GM19395 (cell line): ENCODE measurements around the gene KNG1.

Experiments
- ATAC-seq: cut with Tn5 transposase; IDR thresholded peaks from one replicate; pipeline ENCODE4 v1.9.1; 2021; ENCODE audit warnings: mild to moderate bottlenecking, moderate library complexity; ENCODE audit not compliant: unreplicated experiment

Gene KNG1

GRCh38 chr3:186772281-186772694 lies 55.1 kb downstream of the KNG1 start:
- ATAC-seq: peak; percentile 44

- peak; percentile 93 for ATAC-seq
Observed at GRCh38 chr3:186772701-186773417, 55.7 kb downstream of the KNG1 start.

- ATAC-seq: no peak
Observed at GRCh38 chr3:186775999-186776398, 58.8 kb downstream of the KNG1 start.

- no peak for ATAC-seq
Observed at GRCh38 chr3:186779204-186779603, 62.0 kb downstream of the KNG1 start.

GRCh38 chr3:186782542-186783057 lies 65.4 kb downstream of the KNG1 start:
- ATAC-seq: no peak

GRCh38 chr3:186783058-186783730 lies 66.0 kb downstream of the KNG1 start, which contains the start of gene EIF4A2:
Gene EIF4A2 (plus strand): TSS chr3:186783577. CDS start chr3:186783611, 34 bp downstream.
- ATAC-seq: peak; percentile 59

GRCh38 chr3:186783731-186784515 lies 66.8 kb downstream of the KNG1 start:
- peak; percentile 63 for ATAC-seq

GRCh38 chr3:186784820-186785494 lies 67.8 kb downstream of the KNG1 start:
- ATAC-seq: no peak

GRCh38 chr3:186785495-186786018 lies 68.4 kb downstream of the KNG1 start:
- ATAC-seq: no peak

GRCh38 chr3:186786922-186787321 lies 69.8 kb downstream of the KNG1 start:
- ATAC-seq: no peak

GRCh38 chr3:186787642-186788481 lies 70.7 kb downstream of the KNG1 start:
- ATAC-seq: no peak

GRCh38 chr3:186788482-186789370 lies 71.6 kb downstream of the KNG1 start:
- ATAC-seq: no peak

- no peak for ATAC-seq
Observed at GRCh38 chr3:186789554-186790260, 72.5 kb downstream of the KNG1 start.

GRCh38 chr3:186790261-186790981 lies 73.3 kb downstream of the KNG1 start:
- no peak for ATAC-seq
